IPS-NIHi7 (cell line): ENCODE measurements around the gene ZNF439.
"Not testable (repeated sequence)": the region's sequence is repeated elsewhere in the genome, so short reads cannot be mapped to it uniquely, and the experiment has no call there.

Experiments
- DNase-seq: peaks from one replicate; pipeline ENCODE4 v3.0.0; 2012; ENCODE audit warnings: mixed read lengths; ENCODE audit errors: extremely low spot score

The ZNF439 gene

DNA sequence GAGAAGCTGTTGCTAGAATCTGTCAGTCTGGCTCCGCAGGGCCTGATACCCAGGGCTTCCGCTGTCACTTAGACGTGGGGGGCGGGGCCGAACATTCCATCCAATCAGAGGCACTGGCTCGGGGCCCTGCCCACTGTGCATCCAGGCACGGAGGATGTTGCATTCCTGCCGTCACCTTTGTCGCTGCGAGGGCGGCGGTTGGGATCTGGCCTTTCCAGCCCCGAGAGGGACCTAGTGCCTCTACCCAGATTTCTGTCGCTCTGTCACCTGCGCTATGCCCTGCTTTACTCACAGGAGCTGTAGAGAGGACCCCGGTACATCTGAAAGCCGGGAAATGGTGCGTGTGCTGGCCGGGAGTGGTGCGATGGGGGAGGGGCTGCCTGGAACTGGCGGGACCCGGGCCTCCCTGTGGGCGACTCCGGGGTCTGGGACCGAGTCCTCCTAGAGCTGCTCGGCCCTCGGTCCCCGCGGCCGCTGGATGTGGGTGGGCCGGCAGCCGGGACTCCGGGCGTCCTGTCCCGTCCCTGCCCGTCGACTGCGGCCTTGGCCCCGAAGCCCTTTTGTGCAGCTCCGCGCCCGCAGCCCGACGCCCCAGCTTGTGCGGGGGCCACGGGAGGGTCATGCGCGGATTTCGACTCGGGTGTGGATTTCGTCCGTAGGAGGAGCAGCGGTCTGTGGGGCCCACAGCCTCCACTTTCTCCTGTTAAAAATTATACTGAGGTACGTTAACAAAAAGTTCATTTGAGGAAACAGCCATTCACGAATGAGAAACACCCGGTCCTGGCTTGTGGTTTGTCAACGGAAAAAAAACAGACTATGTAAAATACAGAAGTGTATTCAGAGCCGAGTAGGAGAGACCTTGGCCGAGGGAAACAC, at the start of gene ZNF439:
ZNF439 (plus strand) TSS at position 133 of the 876 bp plus-strand sequence; CDS start at position 275, 142 bp downstream.
- DNase-seq = peak; percentile 83

DNA sequence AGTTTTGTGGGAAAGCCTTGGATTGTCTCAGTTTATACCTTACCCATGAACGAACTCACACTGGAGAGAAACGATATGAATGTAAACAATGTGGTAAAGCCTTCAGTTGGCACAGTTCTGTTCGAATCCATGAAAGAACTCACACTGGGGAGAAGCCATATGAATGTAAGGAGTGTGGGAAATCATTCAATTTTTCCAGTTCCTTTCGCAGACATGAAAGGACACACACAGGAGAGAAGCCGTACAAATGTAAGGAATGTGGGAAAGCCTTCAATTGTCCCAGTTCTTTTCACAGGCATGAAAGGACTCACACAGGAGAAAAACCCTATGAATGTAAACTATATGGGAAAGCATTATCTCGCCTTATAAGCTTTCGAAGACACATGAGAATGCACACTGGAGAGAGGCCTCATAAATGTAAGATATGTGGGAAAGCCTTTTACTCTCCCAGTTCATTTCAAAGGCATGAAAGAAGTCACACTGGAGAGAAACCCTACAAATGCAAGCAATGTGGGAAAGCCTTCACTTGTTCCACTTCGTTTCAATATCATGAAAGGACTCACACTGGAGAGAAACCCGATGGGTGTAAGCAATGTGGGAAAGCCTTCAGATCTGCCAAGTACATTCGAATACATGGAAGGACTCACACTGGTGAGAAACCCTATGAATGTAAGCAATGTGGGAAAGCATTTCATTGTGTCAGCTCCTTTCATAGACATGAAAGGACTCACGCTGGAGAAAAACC, 42.0 kb upstream of the ZNF439 start:
- DNase-seq = no peak

DNA sequence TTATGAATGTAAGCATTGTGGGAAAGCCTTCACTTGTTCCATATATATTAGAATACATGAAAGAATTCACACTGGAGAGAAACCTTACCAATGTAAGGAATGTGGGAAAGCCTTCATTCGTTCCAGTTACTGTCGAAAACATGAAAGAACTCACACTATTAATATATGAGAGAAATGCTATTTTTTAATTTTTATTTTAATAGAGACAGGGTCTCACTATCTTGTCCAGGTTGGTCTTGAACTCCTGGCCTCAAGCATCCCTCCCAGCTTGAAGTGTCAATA, 41.5 kb upstream of the ZNF439 start:
- DNase-seq = no peak

DNA sequence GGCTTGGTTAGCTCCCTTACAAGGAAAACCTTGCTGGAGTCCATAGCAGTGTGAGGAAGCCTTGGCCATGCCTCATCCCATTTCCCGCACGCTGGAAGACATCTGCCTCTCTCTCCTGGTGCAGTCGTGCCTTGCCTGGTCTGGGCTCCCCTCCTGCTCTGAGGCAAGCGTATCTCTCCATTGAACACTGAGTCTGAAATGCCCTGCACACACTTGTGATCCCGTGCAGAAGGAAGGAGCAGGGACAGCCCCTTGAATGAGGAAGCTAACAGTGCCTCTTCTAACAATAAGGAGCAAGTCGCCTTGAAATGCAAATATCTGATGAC, 34.9 kb upstream of the ZNF439 start:
- no peak for DNase-seq

DNA sequence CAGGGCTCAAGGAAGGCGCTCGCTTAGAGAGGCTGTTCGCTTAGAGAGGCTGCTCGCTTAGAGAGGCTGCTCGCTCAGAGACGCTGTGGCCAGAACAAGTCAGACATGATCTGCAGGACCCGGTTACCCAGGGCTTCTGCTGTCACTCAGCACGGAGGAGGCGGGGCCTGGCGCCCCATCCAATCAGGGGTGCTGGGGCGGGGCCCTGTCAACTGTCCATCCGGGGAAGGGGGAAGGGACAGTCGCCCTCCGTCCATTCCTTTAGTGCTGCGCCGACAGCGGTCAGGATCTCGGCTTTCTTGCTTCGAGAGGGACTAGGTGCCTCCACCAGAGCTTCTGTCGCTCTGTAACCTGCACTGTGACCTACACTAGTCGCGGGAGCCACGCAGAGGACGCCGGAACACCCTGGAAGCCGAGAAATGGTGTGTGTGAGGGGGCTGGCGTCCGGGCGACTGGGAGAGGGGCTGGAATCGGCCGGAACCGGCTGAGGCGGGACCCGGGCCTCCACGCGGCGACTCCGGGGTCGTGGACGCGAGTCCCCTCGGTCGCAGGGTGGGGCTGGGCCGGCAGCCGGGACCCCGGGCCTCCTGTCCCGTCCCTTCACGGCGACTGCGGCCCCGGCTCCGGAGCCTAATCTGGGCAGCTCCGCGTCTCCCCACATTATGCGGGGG, 34.4 kb upstream of the ZNF439 start, which contains the start of gene ZNF440:
ZNF440 (plus strand) TSS at position 245 of the 671 bp plus-strand sequence; CDS start at position 420, 175 bp downstream.
- peak; percentile 99 for DNase-seq

DNA sequence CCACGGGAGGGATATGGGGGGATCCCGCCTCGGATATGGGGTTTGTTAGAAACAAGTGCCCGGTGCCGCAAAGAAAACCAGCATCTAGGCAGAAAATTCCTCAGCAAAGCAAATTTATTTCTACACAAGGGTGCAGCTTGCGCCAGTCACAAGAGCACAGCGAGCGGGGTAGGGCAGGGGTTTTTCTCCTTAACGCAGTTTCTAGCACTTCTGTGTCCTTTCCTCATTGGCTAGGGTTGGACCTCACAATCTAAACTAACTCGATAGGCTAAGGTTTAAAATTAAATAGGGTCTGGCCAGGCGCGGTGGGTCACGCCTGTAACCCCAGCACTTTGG, 33.9 kb upstream of the ZNF439 start:
- DNase-seq = peak; percentile 14

DNA sequence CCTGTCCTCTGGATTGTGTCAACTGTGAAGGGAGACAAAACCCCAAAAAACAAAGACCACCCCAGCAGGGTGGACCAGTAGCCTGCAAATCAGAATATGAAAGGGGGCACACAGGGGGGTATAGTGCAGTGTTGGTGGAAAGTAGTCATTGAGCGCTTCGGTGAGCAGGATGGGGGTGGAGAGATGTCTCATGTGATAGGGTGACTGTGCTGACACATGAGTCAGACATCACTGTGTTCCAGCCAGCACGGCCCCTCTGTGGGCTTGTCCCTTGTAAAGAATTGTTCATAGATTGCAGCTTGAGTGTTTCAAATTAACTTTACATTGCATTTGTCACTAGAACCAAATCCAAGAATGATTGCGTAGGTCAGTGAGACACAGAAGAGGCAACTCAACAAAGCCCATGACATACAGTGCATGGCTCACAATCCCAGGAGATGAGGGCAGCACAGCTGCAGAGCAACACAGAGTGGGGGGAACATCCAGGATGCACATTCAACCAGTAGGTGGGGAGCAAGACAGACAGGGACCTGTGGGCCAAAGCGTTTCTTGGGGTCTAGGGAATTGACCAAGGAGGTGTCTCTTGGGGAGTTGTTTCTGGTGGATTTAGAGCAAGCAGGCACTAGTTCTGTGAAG, 26.9 kb upstream of the ZNF439 start:
- no peak for DNase-seq

DNA sequence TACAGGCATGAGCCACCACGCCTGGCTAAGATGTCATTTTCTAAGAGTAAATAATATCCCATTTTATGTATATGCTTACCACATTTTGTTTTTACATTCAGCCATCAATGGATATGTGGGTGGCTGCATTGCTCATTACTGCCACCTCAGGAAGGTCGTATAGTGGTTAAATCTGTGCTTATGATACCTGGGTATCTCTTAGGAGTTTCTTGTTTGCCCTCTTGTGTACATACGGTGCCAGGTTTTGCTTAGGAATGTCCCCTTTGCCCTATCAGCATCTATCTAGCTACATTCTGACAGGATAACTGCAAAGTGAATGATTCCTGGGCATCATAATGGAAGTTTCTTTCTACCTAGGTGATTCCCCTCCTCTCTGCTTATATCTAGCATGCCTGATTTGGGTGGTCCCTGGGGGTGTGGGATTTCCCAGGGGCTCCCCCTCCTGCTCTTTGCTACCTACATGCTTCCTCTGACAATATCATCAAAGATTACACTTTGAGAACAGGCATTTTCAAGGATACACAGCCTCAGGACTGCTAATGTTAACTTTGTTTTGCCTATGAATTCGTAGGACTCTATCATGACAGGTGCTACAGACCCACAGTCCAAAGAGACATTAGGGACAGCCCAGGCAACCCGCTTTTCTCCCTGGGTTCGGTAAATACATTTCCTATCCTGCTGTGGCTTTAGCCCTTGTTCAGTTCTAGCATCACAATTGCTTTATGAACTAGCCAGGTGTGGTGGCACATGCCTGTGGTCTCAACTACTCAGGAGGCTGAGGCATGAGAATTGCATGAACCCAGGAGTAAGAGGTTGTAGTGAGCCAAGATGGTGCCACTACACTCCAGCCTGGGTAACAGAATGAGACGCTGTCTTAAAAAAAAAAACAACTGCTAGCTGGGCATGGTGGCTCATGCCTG, 19.3 kb upstream of the ZNF439 start:
- DNase-seq = not testable (repeated sequence)

DNA sequence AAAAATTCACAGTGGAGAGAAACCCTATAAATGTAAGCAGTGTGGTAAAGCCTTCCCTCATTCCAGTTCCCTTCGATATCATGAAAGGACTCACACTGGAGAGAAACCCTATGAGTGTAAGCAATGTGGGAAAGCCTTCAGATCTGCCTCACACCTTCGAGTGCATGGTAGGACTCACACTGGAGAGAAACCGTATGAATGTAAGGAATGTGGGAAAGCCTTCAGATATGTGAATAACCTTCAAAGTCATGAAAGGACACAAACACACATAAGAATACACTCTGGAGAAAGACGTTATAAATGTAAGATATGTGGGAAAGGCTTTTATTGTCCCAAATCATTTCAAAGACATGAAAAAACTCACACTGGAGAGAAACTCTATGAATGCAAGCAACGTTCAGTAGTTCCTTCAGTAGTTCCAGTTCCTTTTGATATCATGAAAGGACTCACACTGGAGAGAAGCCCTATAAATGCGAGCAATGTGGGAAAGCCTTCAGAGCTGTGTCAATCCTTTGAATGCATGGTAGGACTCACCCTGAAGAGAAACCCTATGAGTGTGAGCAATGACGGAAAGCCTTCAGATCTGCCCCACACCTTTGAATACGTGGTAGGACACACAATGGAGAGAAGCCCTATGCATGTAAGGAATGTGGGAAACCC, 16.1 kb upstream of the ZNF439 start:
- no peak for DNase-seq

DNA sequence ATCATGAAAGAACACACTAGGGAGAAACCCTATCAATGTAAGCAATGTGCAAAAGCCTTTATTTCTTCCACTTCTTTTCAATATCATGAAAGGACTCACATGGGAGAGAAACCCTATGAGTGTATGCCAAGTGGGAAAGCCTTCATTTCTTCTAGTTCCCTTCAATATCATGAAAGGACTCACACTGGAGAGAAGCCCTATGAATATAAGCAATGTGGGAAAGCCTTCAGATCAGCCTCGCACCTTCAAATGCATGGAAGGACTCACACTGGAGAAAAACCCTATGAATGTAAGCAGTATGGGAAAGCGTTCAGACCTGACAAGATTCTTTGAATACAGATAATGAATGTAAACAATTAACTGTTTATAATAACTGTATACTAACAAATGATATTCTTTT, 15.0 kb upstream of the ZNF439 start:
- no peak for DNase-seq

DNA sequence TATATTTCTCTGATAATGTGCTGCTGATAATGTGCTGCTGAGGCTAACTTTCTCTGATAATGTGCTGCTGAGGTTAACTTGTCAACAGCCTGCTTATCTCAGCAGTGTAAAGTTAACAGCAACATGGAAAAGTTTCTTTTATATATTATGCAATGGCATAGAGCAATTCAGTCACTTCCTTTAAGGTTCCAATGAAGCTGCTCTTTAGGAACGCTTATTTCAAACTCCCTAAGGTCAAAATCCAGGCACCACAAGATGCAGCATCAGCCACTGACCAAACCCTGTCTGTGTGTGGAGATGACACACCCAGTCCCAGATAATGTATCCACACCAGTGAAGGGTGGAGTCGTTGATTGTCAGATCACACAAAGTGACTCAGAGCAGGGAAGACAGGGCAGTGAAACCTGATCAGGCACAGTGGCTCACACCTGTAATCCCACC, 12.9 kb upstream of the ZNF439 start:
- DNase-seq = not testable (repeated sequence)

DNA sequence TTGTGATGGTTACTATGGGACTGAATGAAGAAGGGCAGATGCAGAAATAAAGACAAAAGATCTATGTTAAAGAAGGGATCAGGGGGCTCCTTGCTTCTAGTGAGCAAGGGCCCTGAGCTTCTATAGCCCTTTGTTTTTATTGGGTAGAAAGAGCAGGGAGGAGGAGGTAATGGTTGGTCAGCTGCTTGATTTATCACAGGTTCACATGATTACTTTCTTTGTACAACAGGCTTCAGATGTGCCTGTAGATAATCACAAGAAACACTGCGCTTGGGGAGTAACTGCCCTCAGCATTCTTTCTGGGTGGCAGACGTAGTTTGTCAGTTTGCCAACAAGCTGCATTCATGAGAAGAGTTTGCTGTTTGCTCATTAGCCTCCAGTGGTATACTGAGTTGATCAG, 4.8 kb upstream of the ZNF439 start:
- no peak for DNase-seq

DNA sequence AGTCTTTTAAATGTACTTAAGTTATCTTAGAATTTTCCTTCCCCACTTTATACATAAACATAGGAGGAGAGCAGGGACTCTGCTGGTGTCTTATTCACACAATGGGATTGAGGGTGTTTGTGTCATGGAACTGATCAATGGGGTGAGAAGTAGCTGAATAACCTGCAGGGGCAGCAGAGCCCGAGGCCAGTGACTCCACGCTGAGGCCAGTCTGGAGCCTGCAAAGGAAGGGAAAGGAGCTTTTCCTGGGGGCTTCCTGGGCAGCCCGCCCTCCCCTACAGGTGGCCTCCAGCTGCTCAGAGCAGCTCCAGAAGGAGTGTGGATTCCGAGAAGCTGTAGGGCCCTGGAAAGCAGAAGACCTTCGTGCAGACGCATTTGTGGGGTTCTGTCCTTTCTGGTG, 911 bp upstream of the ZNF439 start:
- peak; percentile 27 for DNase-seq

DNA sequence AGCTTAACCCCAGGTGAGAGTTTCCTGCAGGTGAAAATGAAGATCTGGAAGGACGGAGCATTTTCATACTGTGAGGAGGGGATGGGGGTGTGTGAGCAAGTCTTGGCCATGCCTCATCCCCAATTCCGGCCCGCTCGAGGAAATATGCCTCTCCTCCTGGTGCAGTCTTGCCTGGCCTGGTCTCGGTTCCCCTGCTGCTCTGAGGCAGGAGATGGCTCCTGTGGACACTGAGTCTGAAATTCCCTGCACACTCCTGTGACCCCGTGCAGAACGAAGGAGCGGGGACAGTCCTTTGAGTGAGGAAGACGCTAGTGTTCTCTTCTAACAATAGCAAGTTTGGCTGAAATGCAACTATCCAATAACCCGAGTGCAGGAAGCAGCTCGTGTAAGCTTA, 329 bp upstream of the ZNF439 start:
- no peak for DNase-seq

DNA sequence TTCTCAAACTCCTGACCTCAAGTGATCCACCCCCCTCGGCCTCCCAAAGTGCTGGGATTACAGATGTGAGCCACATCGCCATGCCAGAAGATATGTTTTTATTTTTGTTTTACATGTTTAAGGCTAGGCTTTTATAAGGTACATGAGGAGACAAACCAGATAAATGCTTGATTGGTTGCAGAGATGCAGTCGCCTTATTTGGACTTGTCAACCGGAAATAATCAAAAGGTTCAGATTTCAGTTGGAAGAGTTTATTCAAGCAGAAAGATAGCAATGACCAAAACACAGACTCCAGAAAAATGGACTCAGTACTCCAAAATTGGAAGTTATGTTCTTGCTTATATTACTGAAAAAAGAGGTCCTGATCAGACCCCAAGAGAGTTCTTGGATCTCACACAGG, 1.8 kb downstream of the ZNF439 start:
- not testable (repeated sequence) for DNase-seq

DNA sequence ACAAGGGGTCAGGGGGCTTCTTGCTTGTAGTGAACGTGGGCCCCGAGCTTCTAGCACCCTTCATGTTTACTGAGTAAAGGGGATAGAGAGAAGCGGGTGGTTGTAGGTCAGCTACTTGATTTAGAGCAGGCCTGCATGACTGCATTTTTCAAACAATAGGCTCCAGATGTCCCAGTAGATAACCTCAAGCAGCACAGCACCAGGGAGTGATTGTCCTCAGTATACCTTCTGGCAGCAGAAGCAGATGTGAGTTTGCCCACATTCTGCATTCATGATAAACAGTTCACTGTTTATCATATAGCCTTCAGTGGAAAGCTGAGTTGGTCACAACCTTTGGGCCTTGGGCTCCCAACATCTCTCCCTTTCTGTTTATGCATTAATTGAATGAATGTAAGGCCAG, 4.8 kb downstream of the ZNF439 start:
- no peak for DNase-seq

DNA sequence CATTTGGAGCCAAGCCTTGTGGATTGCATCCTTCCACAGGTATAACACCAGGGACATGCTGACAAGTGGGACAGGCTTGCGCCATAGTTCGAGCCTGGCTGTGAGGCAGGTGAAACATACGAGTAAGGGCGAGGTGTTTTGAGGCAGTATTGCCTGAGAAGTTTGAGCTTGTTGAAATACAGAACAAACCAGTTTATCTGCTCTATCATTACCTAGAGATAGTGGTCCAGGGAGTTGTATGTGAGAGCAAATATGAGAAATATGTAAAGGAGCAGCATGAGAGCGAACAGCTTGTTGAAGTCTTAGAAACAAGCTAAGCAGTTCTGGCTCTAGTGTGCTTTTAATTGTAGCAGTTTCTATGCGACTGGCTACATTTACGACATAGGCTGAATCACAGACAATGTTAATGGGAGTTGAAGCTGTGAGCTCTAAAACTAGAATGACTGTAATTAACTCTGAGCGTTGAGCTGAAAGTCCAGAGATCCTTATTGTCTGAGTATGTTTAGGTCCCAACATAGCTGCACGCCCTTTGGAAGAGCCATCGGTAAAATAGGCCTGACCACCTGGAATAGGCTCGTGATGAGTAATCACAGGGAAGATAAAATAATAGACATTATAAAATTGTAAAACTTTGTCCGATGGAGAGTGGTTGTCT, 8.2 kb downstream of the ZNF439 start:
- DNase-seq = no peak

DNA sequence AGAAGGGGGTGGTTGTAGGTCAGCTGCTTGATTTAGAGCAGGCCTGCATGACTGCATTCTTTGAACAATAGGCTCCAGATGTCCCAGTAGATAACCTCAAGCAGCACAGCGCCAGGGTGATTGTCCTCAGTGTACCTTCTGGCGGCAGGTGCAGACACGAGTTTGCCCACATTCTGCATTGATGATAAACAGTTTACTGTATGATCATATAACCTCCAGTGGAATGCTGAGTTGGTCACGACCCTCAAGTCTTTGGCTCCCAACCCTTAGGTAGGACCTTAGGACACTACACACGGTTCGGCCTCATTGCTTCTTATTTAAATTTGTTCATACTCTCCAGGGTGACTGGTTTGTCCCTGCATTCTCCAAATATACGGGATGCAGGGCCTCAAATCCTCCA, 12.2 kb downstream of the ZNF439 start:
- DNase-seq = no peak

DNA sequence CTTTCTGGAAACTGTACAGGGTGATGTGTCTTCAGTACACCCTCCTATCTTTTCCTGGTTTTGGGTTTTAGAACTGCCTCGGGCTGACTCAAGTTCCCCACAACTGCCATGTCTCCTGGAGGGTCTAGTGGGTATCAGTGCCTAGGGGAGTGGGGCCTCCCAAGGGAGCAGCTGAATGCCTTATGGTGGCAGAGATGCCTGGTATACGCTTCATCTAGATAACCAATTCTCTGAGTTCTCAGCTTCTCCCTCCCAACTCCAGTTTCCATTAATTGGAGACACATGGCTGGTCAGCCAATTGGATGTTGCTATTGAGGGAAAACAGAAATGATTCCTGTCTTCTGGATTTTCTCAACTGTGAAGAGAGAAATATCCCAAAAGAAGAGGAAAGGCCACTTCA, 12.8 kb downstream of the ZNF439 start:
- no peak for DNase-seq

DNA sequence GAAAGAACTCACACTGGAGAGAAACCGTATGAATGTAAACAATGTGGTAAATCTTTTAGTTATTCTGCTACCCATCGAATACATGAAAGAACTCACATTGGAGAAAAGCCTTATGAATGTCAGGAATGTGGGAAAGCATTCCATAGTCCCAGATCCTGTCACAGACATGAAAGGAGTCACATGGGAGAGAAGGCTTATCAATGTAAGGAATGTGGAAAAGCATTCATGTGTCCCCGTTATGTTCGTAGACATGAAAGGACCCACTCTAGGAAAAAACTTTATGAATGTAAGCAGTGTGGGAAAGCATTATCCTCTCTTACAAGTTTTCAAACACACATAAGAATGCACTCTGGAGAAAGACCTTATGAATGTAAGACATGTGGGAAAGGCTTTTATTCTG, 19.2 kb downstream of the ZNF439 start:
- DNase-seq = not testable (repeated sequence)
